GM23248 (cell line): ENCODE data around the gene TEX36.
"Not testable (repeated sequence)": the region's sequence is repeated elsewhere in the genome, so short reads cannot be mapped to it uniquely, and the experiment has no call there.

Source experiments
- EZH2 ChIP-seq: fragments of 200-600 bp; sonication (generic); IDR thresholded peaks from 2 replicates; pipeline ENCODE4 v1.6.1; 2018; ENCODE audit warnings: antibody characterized with exemption, mild to moderate bottlenecking; ENCODE audit not compliant: insufficient read depth, poor library complexity, severe bottlenecking
- EZH2phosphoT487 ChIP-seq: fragments of 200-600 bp; sonication (generic); IDR thresholded peaks from 2 replicates; pipeline ENCODE4 v1.6.1; 2018; ENCODE audit warnings: antibody characterized with exemption, moderate library complexity, mild to moderate bottlenecking, low read depth; ENCODE audit not compliant: insufficient read depth

DNA sequence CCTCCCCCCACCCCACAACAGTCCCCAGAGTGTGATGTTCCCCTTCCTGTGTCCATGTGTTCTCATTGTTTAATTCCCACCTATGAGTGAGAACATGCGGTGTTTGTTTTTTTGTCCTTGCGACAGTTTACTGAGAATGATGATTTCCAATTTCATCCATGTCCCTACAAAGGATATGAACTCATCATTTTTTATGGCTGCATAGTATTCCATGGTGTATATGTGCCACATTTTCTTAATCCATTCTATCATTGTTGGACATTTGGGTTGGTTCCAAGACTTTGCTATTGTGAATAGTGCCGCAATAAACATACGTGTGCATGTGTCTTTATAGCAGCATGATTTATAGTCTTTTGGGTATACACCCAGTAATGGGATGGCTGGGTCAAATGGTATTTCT is 31.8 kb upstream of the TEX36 start:
- not testable (repeated sequence) for TF ChIP-seq EZH2, EZH2phosphoT487
